Loucy (cell line): ENCODE results near the gene PRPSAP2.

Experiments
- H2AFZ ChIP-seq: fragments of 200-600 bp; sonication (generic); 2 replicates; pipeline ENCODE4 v1.6.0; 2016; ENCODE audit warnings: antibody characterized with exemption, mild to moderate bottlenecking, low read length, moderate library complexity
- H3F3A ChIP-seq: fragments of 200-600 bp; 2 replicates; pipeline ENCODE4 v1.6.0; 2016; ENCODE audit warnings: antibody characterized with exemption, low read depth, mild to moderate bottlenecking
- H3K27me3 ChIP-seq: fragments of 200-600 bp; sonication (generic); 2 replicates; pipeline ENCODE4 v1.6.1; 2014; ENCODE audit warnings: low read length, mild to moderate bottlenecking; ENCODE audit not compliant: insufficient read depth, poor library complexity, severe bottlenecking
- H3K36me3 ChIP-seq: fragments of 200-600 bp; sonication (generic); 2 replicates; pipeline ENCODE4 v1.6.1; 2016; ENCODE audit warnings: low read length; ENCODE audit not compliant: insufficient read depth
- H3K4me1 ChIP-seq: fragments of 200-600 bp; sonication (generic); 2 replicates; pipeline ENCODE4 v1.5.1; 2014; ENCODE audit warnings: low read length, mild to moderate bottlenecking; ENCODE audit not compliant: insufficient read depth, poor library complexity, severe bottlenecking
- H3K4me2 ChIP-seq: fragments of 200-600 bp; sonication (generic); 2 replicates; pipeline ENCODE4 v1.6.0; 2014; ENCODE audit warnings: antibody characterized with exemption, low read length, low read depth, mild to moderate bottlenecking; ENCODE audit not compliant: poor library complexity, severe bottlenecking
- H3K4me3 ChIP-seq: fragments of 200-600 bp; sonication (generic); 2 replicates; pipeline ENCODE4 v1.5.1; 2014; ENCODE audit warnings: low read length, mild to moderate bottlenecking, mixed read lengths; ENCODE audit not compliant: poor library complexity, severe bottlenecking
- H3K79me2 ChIP-seq: fragments of 200-600 bp; sonication (generic); 2 replicates; pipeline ENCODE4 v1.6.1; 2014; ENCODE audit warnings: low read length; ENCODE audit not compliant: insufficient read depth
- H3K9ac ChIP-seq: fragments of 200-600 bp; sonication (generic); 2 replicates; pipeline ENCODE4 v1.6.0; 2014; ENCODE audit warnings: mild to moderate bottlenecking, low read depth, low read length, moderate library complexity; ENCODE audit not compliant: poor library complexity, severe bottlenecking
- H3K9me2 ChIP-seq: fragments of 200-600 bp; sonication (generic); replicated peaks from 2 replicates; pipeline ENCODE4 v1.6.1; 2016; ENCODE audit warnings: low read depth, low read length, mixed read lengths
- H3K9me3 ChIP-seq: fragments of 200-600 bp; sonication (generic); 2 replicates; pipeline ENCODE4 v1.6.1; 2014; ENCODE audit warnings: mild to moderate bottlenecking, antibody characterized with exemption, low read length, low read depth; ENCODE audit not compliant: insufficient read depth
- H4K20me1 ChIP-seq: fragments of 200-600 bp; sonication (generic); 2 replicates; pipeline ENCODE4 v1.6.0; 2014; ENCODE audit warnings: antibody characterized with exemption, low read length, mild to moderate bottlenecking; ENCODE audit not compliant: insufficient read depth, poor library complexity, severe bottlenecking
- CTCF ChIP-seq: fragments of 200-600 bp; sonication (generic); conservative IDR thresholded peaks from 2 replicates; pipeline ENCODE4 v1.5.1; 2014; ENCODE audit warnings: mild to moderate bottlenecking, antibody characterized with exemption, low read length
- EZH2phosphoT487 ChIP-seq: fragments of 200-600 bp; IDR thresholded peaks from 2 replicates; pipeline ENCODE4 v1.6.1; 2018; ENCODE audit warnings: antibody characterized with exemption, mild to moderate bottlenecking, moderate library complexity, borderline replicate concordance

Gene PRPSAP2

GRCh38 chr17:18977646-18978045 is 119.7 kb downstream of the PRPSAP2 start:
- Histone ChIP-seq H4K20me1 (no peaks in the 10 kb centered on the region), H3K79me2 (no peaks in the 10 kb centered on the region), H3F3A (no peaks in the 10 kb centered on the region), H3K9me2 (no peaks in the 10 kb centered on the region), H3K36me3 (no peaks in the 10 kb centered on the region), H3K4me3 (no peak overlapping the region), H3K4me1 (no peaks in the 10 kb centered on the region), H3K4me2 (no peak overlapping the region), H3K9me3 (no peaks in the 10 kb centered on the region), H3K27me3 (no peaks in the 10 kb centered on the region), H3K9ac (no peak overlapping the region), H2AFZ (no peak overlapping the region)
- no peak for TF ChIP-seq EZH2phosphoT487
- TF ChIP-seq CTCF = no peak

DNA sequence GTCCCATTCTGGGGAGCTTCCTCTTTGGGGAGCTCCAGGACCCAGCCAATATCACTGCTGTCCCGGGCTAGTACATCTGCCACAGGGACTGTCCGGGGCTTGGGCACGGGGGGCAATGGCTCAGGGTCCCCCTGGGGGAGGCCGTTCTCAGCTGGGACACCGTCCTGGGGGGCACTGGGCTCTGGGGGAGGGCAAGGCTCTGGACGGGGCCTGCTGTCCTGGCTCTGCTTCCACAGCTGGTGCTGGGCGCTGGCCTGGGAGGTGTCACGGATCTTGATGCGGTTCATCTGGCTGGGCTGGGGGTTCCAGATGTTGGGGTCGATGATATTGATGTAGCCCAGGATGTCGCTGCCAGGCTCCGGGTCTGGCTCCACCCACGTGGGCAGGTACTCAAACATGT is 120.1 kb downstream of the PRPSAP2 start:
- Histone ChIP-seq H3K4me1 (no peaks in the 10 kb centered on the region), H3K9me3 (no peaks in the 10 kb centered on the region), H3K9ac (no peak overlapping the region), H3F3A (no peaks in the 10 kb centered on the region), H4K20me1 (no peaks in the 10 kb centered on the region), H3K4me3 (no peak overlapping the region), H3K27me3 (no peaks in the 10 kb centered on the region), H3K9me2 (no peaks in the 10 kb centered on the region), H2AFZ (no peak overlapping the region), H3K4me2 (no peak overlapping the region), H3K79me2 (no peaks in the 10 kb centered on the region), H3K36me3 (no peaks in the 10 kb centered on the region)
- TF ChIP-seq CTCF (no peak), EZH2phosphoT487 (no peak)

DNA sequence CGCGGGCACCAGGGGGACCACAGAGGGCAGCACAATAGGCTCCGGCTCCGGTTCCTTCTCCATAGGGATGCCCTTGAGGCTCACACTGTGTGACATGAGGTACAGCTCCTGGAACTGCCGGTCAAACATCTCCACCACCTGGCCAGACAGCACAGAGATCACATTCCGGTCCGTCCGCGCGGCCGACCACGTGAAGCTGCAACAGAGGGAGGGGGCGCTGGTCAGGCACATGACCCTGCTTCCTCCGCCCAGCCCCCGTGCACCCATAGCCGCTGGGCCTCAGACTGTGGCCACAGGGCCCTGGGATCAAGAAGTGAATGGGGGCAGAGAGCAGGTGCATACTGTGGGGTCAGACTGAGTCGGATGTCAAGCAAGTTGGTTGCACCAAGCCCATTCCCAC is 120.7 kb downstream of the PRPSAP2 start:
- H2AFZ ChIP-seq = no peak overlapping the region
- H3K9me3 ChIP-seq = no peaks in the 10 kb centered on the region
- H3K9me2 ChIP-seq = no peaks in the 10 kb centered on the region
- no peak overlapping the region for H3K9ac ChIP-seq
- H3F3A ChIP-seq = no peaks in the 10 kb centered on the region
- TF ChIP-seq CTCF (no peak), EZH2phosphoT487 (no peak)
- no peak overlapping the region for H3K4me2 ChIP-seq
- no peaks in the 10 kb centered on the region for H3K79me2 ChIP-seq
- H3K4me1 ChIP-seq = no peaks in the 10 kb centered on the region
- H3K36me3 ChIP-seq = no peaks in the 10 kb centered on the region
- H3K27me3 ChIP-seq = no peaks in the 10 kb centered on the region
- H3K4me3 ChIP-seq = no peak overlapping the region
- no peaks in the 10 kb centered on the region for H4K20me1 ChIP-seq
